ENCODE results near the gene MRPL28.
"Not testable (repeated sequence)": the region's sequence is repeated elsewhere in the genome, so short reads cannot be mapped to it uniquely, and the experiment has no call there.

The MRPL28 gene

DNA sequence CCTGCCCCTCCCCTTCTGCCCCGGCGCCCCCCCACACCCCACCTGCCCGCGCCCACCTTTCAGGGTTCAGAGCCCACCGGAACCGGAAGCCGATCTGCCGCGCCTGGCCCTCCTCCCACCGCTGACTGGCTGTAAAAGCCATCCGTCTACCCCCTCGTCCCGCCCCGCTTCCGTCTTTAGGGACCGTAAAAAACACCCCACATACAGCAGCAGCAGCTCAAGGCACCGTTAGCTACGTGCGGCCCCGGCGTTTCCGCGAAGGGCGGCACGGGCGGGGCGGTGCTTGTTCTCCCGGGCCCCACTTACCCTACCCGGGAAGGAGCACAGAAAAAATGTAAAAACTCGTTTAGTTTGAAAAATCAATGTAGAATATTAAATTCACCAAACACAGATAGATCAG lies at the start of gene MRPL28:
TSS of gene MRPL28 (minus strand) at position 96 of the 400 bp plus-strand sequence. CDS start 320 bp downstream, outside the sequence.
- in situ Hi-C loops (cut with HindIII; ENCODE audit: low sequenced_read_pairs) = no loop called here

DNA sequence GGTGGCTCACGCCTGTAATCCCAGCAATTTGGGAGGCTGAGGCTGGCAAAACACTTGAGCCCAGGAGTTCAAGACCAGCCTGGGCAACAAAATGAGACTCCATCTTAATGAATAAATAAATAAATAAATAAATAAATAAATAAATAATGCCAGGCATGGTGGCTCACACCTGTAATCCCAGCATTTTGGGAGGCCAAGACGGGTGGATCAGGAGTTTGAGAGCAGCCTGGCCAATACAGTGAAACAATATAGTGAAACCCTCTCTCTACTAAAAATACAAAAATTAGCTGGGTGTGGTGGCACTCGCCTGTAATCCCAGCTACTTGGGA lies 44.8 kb upstream of the MRPL28 start:
- in situ Hi-C loops (cut with HindIII; ENCODE audit: low sequenced_read_pairs) = not testable (repeated sequence)

DNA sequence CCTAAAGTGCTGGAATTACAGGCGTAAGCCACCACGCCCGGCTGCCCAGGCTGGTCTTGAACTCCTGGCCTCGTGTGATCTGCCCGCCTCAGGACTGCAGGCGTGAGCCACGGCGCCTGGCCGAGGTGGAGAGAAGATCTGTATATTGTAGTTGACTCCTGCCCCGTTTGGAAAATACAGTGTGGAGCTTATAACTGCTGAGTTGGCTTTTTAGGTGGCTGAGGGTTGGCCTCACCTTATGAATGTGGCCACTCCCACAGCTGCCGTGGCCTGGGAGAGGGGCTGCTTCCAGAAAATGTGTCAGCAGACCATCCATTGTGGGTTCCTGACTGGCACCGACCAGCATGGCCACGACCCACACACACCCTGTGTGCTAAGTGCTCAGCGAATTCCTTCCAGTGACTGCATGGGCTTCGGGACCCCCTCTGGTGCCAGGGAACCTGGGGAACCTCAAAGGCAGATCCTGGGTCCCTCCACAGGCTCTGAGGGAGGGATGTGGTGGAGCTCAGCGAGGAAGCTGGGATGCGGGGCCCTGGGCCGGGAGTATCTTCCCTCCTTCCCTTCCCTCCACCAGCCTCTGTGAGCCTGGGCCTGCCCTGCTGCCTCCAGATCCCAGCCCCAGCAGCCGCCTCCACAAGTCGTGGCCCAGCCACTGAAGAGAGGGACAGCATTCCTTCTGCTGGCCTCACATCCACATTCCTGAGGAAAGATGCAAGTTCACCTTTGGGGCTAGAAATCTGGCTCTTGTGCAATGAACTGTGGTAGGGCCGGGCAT lies 44.2 kb upstream of the MRPL28 start:
- in situ Hi-C loops (cut with HindIII; ENCODE audit: low sequenced_read_pairs) = no loop called here

DNA sequence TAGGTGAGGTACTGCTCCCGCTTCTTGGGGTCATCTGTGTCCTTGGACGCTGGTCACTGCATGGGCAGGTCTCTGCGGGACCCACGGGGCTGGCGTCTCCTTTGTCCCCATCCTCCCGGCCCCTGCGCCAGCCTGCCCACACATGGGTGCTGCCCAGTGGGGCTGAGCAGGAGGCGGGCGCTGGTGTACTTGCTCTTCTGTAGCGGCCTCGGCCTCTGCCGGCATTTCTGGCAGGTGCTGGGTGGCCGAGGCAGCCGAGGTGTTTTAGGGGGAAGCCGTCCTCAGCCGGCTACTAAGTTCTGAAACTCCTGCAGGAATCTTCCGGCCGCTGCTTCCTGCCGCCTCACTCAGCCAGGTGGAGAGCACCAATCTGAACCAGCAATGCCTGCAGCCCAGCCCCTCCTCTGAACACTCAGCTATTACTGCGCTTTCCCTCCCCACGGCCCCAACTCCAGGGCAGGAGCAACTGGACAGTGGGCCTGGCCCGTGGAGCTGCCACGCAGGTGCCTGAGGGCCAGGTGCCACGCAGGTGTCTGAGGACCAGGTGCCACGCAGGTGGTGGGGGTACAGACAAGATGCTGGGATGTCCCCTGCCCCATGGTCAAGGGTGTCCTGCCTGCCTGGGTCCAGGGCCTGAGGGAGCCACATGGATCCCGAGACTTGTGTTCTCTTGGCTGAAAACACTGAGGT lies 41.4 kb upstream of the MRPL28 start:
- in situ Hi-C loops (cut with HindIII; ENCODE audit: low sequenced_read_pairs) = no loop called here

DNA sequence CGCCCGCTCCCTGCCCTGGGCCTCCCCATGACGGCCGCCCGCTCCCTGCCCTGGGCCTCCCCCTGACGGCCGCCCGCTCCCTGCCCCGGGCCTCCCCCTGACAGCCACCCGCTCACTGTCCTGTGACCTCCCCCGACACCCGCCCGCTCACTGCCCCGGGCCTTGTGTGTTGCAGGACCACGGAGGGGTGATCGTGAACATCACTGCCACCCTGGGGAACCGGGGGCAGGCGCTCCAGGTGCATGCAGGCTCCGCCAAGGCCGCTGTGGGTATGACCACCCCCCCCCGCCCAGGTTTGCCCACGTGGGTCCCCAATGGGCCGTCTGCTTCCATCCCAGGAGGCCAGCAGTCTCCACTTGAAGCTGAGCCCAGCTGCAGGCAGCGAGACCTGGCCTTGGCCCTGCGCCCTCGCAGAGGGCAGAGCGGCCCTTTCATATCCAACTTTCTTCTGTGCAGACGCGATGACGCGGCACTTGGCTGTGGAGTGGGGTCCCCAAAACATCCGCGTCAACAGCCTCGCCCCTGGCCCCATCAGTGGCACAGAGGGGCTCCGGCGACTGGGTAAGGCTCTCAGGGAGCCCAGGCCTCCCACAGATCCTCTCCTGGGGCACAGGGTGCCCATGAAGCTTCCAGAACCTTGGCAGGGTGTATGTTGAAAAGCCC lies 40.3 kb upstream of the MRPL28 start:
- in situ Hi-C loops (cut with HindIII; ENCODE audit: low sequenced_read_pairs) = no loop called here

DNA sequence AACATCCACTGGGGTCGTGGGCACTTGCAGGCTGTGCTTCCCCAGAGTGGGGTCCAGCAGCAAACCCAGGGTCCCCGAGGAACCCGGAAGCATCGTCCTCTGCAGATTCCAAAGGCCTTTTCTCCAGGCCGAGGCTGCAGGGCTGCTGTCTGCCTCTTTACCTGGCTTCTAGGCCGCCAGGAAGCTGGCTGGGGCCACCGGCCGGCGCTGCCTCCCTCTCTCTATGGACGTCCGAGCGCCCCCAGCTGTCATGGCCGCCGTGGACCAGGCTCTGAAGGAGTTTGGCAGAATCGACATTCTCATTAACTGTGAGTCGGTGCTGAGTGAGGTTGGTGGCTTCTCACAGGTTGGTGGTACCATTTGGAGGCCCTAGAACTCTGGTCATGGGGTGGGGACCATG lies 36.9 kb upstream of the MRPL28 start:
- in situ Hi-C loops (cut with HindIII; ENCODE audit: low sequenced_read_pairs) = no loop called here

DNA sequence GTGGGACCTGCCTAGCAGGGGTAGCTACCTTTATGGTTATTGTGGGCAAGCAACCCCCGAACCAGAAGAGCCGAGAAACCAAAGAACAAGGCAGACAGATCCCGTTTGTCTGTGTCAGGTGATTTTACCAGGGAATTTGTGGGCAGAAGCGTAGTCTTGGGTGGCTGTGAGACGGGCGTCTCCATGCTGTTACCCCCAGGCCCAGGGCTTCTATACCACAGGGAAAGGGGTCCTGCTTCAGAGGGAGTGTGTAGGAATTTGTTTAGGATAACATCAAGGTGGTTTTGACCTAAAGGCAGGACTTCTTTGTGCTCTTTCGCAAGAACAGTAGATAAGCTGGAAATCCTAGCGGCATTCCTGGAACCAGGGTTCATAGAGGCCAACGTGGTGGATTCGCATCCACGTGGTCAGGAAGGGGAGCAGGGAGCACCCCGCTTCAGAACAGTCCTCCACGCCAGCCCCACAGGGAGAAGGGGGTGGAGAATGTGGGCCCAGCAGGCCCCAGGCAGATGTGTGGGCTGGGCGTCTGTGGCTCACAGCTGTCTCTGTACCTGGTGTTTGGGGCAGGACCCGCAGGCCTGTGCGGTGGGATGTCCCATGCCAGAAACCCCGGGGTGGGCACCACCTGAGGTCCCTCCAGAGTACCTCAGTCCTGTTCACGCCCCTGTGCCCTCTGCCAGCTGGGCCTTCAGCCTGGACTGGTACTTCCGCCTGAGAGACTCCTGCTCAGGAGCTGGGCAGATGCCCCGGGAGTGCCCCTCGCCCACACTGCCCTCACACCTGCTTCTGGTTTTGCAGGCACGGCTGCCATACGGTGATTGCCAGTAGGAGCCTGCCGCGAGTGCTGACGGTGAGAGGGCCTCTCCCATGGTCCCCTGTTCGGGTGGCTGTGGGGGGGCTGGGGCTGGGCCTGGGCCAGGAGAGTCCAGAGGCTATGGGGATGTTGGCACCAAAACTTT lies 35.5 kb upstream of the MRPL28 start:
- in situ Hi-C loops (cut with HindIII; ENCODE audit: low sequenced_read_pairs) = no loop called here

DNA sequence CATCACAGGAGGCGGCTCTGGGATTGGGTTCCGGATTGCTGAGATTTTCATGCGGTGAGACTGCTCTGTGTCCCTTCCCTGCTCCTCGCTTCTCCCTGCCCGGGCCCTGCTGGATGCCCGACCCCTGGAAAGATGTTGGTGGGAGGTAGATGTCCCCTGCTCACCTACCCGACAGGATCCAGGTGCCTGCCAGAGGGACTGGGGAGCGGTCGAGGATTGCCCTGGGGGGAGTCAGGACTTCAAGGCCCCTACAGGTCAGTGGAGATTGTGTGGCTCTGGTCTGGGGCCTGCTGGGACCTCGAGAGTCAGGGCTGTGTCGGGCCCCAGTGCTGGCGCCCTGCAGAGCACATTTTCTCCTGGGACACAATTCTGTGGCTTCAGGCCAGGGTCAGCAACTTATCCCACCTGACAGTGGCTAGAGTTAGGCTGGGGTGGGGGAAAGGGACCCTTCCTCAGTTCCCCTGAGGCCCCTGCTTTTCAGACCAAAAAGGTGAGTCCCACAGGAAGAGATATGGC lies 34.7 kb upstream of the MRPL28 start:
- in situ Hi-C loops (cut with HindIII; ENCODE audit: low sequenced_read_pairs) = no loop called here

DNA sequence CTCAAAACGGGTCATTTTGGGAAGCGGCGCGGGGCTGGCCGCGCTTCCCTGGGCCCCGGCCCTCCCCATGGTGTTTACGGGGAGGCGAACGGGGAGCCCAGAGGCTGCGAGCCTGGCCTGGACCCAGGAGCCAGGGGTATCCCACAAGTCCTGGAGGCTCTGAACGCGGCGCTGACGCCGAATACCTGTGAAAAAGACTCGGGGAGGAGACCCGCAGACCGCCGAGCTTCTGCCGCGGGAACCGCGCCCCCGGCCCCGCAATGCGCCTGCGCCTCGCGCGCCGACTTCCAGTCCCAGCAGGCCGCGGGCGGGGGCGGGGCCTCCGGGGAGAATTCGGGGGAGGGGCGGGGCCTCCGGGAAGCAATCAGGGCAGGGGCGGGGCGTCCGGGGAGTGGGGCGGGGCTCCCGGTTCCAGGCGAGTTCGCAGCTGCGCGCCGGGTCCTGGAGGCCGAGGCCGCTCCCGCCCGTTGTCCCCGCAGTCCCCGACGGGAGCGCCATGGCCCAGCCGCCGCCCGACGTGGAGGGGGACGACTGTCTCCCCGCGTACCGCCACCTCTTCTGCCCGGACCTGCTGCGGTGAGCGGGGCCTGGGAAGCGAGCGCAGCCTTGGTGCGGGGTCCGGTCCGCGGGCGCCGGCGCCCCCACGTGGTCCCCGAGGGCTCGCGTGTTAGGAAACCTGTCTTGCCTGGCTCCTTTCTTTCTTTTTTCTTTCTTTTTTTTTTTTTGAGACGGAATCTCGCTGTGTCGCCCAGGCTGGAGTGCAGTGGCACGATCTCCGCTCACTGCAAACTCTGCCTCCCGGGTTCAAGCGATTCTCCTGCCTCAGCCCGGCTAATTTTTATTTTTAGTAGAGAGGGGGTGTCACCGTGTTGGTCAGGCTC lies 31.4 kb upstream of the MRPL28 start, which contains the start of gene DECR2:
TSS of gene DECR2 (plus strand) at position 418 of the 881 bp plus-strand sequence. CDS start at position 497, 79 bp downstream.
- in situ Hi-C loops (cut with HindIII; ENCODE audit: low sequenced_read_pairs) = no loop called here

DNA sequence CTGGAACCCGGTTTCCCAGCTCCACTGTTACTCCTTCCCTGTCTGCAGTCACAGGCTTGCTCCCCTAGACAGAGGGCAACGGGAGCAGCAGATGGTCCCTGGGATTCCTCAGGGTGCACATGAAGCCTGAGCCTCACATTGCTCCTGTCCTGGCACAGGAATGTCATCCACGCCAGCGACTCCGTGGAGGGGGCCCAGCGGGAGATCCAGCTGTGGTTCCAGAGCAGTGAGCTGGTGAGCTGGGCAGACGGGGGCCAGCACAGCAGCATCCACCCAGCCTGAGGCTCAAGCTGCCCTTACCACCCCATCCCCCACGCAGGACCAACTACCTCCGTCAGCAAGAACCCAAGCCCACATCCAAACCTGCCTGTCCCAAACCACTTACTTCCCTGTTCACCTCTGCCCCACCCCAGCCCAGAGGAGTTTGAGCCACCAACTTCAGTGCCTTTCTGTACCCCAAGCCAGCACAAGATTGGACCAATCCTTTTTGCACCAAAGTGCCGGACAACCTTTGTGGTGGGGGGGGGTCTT lies 29.8 kb upstream of the MRPL28 start:
- in situ Hi-C loops (cut with HindIII; ENCODE audit: low sequenced_read_pairs) = no loop called here

DNA sequence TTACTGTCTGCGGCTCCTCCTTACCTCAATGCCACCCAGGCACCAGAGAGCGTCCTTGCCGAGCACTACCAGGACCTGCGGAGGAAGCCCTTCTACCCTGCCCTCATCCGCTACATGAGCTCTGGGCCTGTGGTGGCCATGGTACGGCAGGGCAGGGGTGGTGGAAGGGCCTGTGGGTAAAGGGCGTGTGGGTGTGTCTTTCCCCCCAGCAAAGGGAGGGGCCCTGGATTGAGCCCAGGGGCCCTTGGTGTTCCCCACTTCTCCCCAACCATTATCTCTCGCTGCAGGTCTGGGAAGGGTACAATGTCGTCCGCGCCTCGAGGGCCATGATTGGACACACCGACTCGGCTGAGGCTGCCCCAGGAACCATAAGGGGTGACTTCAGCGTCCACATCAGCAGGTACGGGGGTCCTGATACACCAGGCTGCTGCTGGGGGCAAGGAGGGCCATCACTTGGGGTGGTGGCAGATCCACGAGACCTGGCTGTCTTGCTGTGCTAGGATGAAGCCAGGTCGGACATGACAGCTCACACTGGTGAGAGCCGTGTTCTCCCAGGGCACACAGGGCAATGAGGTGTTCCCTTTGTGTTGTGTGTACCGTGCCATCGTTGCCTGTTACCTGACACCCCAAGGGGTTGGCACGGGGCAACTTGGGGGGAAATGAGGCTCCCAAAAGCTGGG lies 29.1 kb upstream of the MRPL28 start:
- in situ Hi-C loops (cut with HindIII; ENCODE audit: low sequenced_read_pairs) = no loop called here

DNA sequence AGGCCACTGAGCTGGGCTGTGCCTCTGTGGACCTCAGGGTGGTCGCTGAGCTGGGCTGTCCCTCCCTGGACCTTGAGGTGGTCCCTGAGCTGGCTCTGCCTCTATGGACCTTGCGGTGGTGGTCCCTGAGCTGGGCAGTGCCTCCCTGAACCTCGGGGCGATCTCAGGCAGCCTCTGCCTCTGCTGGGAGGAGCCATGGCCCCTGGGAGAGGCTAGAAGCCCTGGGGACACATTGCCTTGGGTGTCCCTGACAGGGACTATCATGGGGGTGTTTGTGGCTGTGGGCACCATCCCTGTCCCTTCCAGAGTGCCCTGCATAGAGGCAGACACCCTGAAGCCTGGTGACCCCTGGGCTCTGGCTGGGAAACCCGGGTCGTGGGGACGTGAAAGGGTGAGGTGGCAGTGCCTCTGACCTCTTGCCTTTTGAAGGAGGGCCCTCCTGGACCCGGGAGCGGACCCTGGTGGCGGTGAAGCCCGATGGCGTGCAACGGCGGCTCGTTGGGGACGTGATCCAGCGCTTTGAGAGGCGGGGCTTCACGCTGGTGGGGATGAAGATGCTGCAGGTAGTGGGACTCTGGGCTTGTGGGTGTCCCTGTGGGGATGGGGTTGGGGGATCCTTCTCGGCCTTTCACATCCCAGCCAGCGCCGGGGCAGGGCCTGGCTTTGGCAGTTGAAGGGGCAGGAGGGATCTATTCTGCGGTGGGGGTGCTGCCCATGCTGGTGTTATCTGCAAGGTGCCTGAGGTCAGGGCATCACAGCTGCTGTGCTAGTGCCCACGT lies 28.4 kb upstream of the MRPL28 start:
- in situ Hi-C loops (cut with HindIII; ENCODE audit: low sequenced_read_pairs) = no loop called here

DNA sequence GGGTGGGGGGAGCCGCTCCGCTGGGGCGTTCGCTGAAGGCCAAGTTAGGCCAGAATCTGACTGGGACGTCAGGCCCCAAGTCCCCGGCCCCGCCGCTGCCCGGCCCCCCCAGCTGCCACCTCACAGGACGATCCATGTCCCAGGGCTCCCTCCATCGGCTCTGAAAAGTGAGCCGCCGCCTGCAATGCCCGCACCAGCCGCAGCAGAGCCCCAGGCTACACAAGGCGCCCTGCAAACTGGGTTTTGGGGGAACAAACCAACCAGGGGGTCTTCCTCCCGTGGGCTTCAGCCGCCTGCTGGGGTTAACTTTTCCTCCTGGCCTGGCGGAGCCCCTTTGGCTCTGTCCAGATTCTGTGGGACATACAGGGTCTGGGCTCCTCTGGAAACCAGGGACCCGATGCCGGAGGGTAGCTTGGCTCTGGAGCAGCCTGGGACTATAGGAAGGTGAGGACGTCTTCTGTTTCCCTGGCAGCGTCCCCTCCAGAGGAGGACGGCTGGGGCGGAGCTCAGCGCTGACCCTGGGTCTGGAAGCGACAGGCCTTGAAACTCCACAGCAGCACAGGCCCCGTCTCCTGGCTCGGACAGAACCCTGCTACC lies 27.5 kb upstream of the MRPL28 start:
- in situ Hi-C loops (cut with HindIII; ENCODE audit: low sequenced_read_pairs) = no loop called here

DNA sequence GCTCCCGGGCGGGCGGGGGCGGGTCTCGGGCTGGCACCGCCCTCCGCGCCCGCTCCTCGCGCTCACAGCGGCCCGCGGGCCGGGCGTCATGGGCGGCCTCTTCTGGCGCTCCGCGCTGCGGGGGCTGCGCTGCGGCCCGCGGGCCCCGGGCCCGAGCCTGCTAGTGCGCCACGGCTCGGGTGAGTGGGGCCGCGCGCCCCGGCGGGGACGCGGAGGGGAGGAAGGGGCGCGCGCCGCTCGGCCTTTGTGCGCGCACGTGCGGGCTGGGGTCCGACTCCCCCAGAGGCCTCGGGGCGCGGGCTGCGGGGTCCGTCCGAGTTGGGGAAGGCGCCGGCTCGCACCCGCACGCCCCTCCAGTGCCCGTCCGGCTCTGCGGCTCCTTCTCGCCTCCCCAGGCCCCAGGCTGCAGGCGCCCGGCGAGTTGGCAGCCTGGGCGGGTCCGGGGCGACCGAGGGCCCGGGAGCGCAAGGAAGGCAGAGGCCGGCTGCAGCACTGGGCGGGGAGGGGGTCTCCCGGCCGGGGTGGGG lies 26.9 kb upstream of the MRPL28 start, which contains the start of gene NME4:
TSS of gene NME4 (plus strand) at position 65 of the 527 bp plus-strand sequence. CDS start at position 89, 24 bp downstream.
- in situ Hi-C loops (cut with HindIII; ENCODE audit: low sequenced_read_pairs) = no loop called here

DNA sequence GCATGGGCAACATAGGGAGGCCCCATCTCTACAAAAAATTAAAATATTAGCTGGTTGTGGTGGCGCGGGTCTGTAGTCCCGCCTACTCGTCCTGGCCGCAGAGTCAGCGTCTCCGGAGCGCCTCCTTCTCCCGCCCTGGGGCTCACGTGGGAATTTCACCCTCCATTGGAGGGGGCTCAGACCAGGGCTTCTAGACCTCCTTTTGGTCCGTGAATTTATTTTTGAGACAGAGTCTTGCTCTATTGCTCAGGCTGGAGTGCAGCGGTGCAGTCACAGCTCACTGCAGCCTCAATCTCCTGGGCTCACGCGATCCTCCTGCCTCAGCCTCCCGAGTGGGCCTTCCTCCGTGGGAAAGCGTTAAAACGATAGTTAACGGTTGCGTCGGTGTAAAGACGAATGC lies 26.3 kb upstream of the MRPL28 start:
- in situ Hi-C loops (cut with HindIII; ENCODE audit: low sequenced_read_pairs) = no loop called here

DNA sequence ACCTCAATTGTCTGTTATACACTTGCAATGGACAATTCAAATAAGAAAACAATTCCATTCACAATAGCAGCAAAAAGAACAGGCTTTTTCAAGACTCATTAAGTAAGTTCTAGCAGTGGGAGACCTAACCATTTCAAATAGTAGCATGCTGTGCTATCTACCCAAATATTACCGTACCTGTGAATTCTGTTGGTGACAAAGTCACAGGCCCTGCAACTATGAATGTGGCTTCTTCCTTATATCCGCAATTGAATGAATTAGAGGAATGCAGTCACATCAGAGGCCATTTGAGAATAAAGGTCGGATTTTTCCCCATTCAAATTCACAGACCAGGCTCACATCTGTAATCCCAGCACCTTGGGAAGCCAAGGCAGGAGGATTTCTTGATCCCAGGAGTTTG lies 25.9 kb upstream of the MRPL28 start:
- in situ Hi-C loops (cut with HindIII; ENCODE audit: low sequenced_read_pairs) = no loop called here

DNA sequence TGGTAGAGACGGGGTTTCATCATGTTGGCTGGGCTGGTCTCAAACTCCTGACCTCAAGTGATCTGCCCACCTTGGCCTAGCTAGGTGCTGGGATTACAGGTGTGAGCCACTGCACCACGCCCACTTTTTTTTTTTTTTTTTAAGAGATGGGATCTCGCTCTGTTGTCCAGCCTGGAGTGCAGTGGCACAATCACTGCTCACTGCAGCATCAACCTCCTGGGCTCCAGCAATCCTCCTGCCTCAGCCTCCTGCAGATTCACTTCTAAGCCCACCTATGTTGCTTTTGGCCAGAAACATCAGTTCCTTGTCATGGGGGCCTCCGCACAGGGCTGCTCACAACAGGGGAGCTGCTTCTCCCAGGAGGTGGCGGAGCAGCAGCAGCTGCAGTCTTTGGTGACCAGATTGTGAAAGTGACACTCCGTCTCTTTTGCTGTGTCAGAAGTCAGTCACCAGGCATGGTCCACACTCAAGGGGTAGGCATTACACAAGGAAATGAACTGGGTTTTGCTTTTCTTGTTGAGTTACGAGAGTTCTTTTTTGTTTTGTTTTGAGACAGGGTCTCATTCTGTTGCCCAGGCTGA lies 22.2 kb upstream of the MRPL28 start:
- in situ Hi-C loops (cut with HindIII; ENCODE audit: low sequenced_read_pairs) = no loop called here
